GM23338 (cell line): ENCODE measurements around the gene PHYHIPL. TPM values are rescaled to one million over a fixed set of nuclear protein-coding genes. Genes with fewer than 3 reads are reported as not detected.

Experiments
- ATAC-seq: fragments of 200-7000 bp; cut with Tn5 transposase; 3 replicates; pipeline ENCODE4 v1.9.1; 2020
- DNase-seq: peaks from one replicate; pipeline ENCODE4 v3.0.0-alpha.2; 2015; ENCODE audit warnings: low spot score
- H2AFZ ChIP-seq: fragments of 200-600 bp; sonication (generic); 2 replicates; pipeline ENCODE4 v1.8.0; 2016; ENCODE audit warnings: antibody characterized with exemption, mild to moderate bottlenecking, moderate library complexity
- H3F3A ChIP-seq: fragments of 200-600 bp; sonication (generic); replicated peaks from 2 replicates; pipeline ENCODE4 v1.8.0; 2017; ENCODE audit warnings: antibody characterized with exemption, mixed run types, low read depth
- H3K27ac ChIP-seq: fragments of 200-600 bp; sonication (generic); 2 replicates; pipeline ENCODE4 v1.6.1; 2016; ENCODE audit warnings: low read depth
- H3K27me3 ChIP-seq: fragments of 200-600 bp; sonication (generic); 2 replicates; pipeline ENCODE4 v1.8.0; 2016; ENCODE audit warnings: mild to moderate bottlenecking, mixed run types, moderate library complexity; ENCODE audit not compliant: insufficient read depth
- H3K36me3 ChIP-seq: fragments of 200-600 bp; sonication (generic); 2 replicates; pipeline ENCODE4 v1.8.0; 2016; ENCODE audit warnings: mild to moderate bottlenecking; ENCODE audit not compliant: insufficient read depth
- H3K4me1 ChIP-seq: fragments of 200-600 bp; sonication (generic); 2 replicates; pipeline ENCODE4 v1.8.0; 2016; ENCODE audit warnings: mild to moderate bottlenecking, moderate library complexity; ENCODE audit not compliant: insufficient read depth
- H3K4me2 ChIP-seq: fragments of 200-600 bp; sonication (generic); 2 replicates; pipeline ENCODE4 v1.7.1; 2017; ENCODE audit warnings: mixed run types
- H3K4me3 ChIP-seq: fragments of 200-600 bp; sonication (generic); 2 replicates; pipeline ENCODE4 v1.6.1; 2016; ENCODE audit warnings: mixed run types
- H3K79me2 ChIP-seq: fragments of 200-600 bp; sonication (generic); replicated peaks from 2 replicates; pipeline ENCODE4 v1.8.0; 2017; ENCODE audit warnings: mild to moderate bottlenecking; ENCODE audit not compliant: insufficient read depth
- H3K9me2 ChIP-seq: fragments of 200-600 bp; sonication (generic); 2 replicates; pipeline ENCODE4 v1.8.0; 2017; ENCODE audit not compliant: insufficient read depth
- H4K20me1 ChIP-seq: fragments of 200-600 bp; sonication (generic); replicated peaks from 2 replicates; pipeline ENCODE4 v1.8.0; 2017; ENCODE audit warnings: mild to moderate bottlenecking; ENCODE audit not compliant: insufficient read depth
- H3K27ac Mint-ChIP-seq: 2 replicates; pipeline ENCODE4 v1.8.0; 2020; ENCODE audit warnings: inconsistent platforms, mild to moderate bottlenecking, moderate library complexity, mixed read lengths
- H3K27me3 Mint-ChIP-seq: 3 replicates; pipeline ENCODE4 v1.8.0; 2022; ENCODE audit warnings: low read depth, mild to moderate bottlenecking, moderate library complexity, mixed read lengths, inconsistent platforms; ENCODE audit not compliant: insufficient read depth, poor library complexity
- H3K36me3 Mint-ChIP-seq: 3 replicates; pipeline ENCODE4 v1.8.0; 2021; ENCODE audit warnings: low read depth, mild to moderate bottlenecking, inconsistent platforms, moderate library complexity, mixed read lengths
- H3K4me1 Mint-ChIP-seq: 3 replicates; pipeline ENCODE4 v1.8.0; 2020; ENCODE audit warnings: mild to moderate bottlenecking, inconsistent platforms, mixed read lengths
- H3K4me3 Mint-ChIP-seq: 3 replicates; pipeline ENCODE4 v1.8.0; 2021; ENCODE audit warnings: moderate library complexity, mild to moderate bottlenecking, inconsistent platforms, mixed read lengths
- H3K9me3 Mint-ChIP-seq: 3 replicates; pipeline ENCODE4 v1.8.0; 2020; ENCODE audit warnings: moderate library complexity, mild to moderate bottlenecking, inconsistent platforms, mixed read lengths
- CREB1 ChIP-seq: fragments of 250-450 bp; sonication (Bioruptor Pico); IDR thresholded peaks from 2 replicates; pipeline ENCODE4 v1.5.0; 2020; ENCODE audit warnings: low read depth, mild to moderate bottlenecking, moderate library complexity
- CTCF ChIP-seq, 2 experiments: fragments of 200-600 bp in 1 of 2; sonication (generic) in 1 of 2; conservative IDR thresholded peaks; 2 replicates each; pipeline versions ENCODE4 v1.5.1 to v1.6.1; 2016 to 2017; ENCODE audit warnings: antibody characterized with exemption in 2 of 2, low read depth in 2 of 2, mild to moderate bottlenecking in 2 of 2, moderate library complexity in 1 of 2
- EZH2 ChIP-seq: fragments of 200-600 bp; sonication (generic); IDR thresholded peaks from one replicate; pipeline ENCODE4 v1.8.0; 2017; ENCODE audit warnings: antibody characterized with exemption, mild to moderate bottlenecking, low read depth; ENCODE audit not compliant: unreplicated experiment
- EZH2phosphoT487 ChIP-seq: fragments of 200-600 bp; sonication (generic); IDR thresholded peaks from one replicate; pipeline ENCODE4 v1.8.1; 2018; ENCODE audit warnings: antibody characterized with exemption; ENCODE audit not compliant: unreplicated experiment
- JUNB ChIP-seq: IDR thresholded peaks from one replicate; pipeline ENCODE4 v1.6.1; 2016; ENCODE audit warnings: antibody characterized with exemption; ENCODE audit not compliant: unreplicated experiment
- NANOG ChIP-seq: IDR thresholded peaks from 2 replicates; pipeline ENCODE4 v1.6.1; 2016; ENCODE audit warnings: antibody characterized with exemption, borderline replicate concordance
- POLR2AphosphoS5 ChIP-seq: IDR thresholded peaks from 2 replicates; pipeline ENCODE4 v1.6.1; 2016; ENCODE audit warnings: antibody characterized with exemption, low read depth
- REST ChIP-seq: IDR thresholded peaks from one replicate; pipeline ENCODE4 v1.6.1; 2018; ENCODE audit warnings: antibody characterized with exemption; ENCODE audit not compliant: unreplicated experiment
- ZNF114 ChIP-seq: fragments of 250-450 bp; sonication (Bioruptor Pico); IDR thresholded peaks from 2 replicates; pipeline ENCODE4 v1.5.0; 2020; ENCODE audit warnings: mild to moderate bottlenecking, moderate library complexity
- ZNF331 ChIP-seq: fragments of 250-450 bp; sonication (Bioruptor Pico); IDR thresholded peaks from 2 replicates; pipeline ENCODE4 v1.5.0; 2020; ENCODE audit warnings: low read depth, mild to moderate bottlenecking, moderate library complexity
- polyA plus RNA-seq: library from polyadenylated mRNA; unstranded; fragments of >200 nt; fragmentation: Nextera tagmentation; extraction: Ambion mirVana; gene quantifications from 2 replicates; pipeline ENCODE4 v1.2.1, GENCODE V29; 2016
- total RNA-seq: library from RNA; depleted of rRNA; stranded (reverse); fragments of >200 nt; shearing (Covaris generic); gene quantifications from 2 replicates; pipeline ENCODE4 v1.2.3, GENCODE V29; 2014
- TF ChIP-seq, protein P1 (sequence below): fragments of 250-450 bp; sonication (Bioruptor Pico); IDR thresholded peaks from 2 replicates; pipeline ENCODE4 v1.5.0; 2020; ENCODE audit warnings: mild to moderate bottlenecking, moderate library complexity

Gene PHYHIPL
- total and polyA plus RNA-seq, 2 experiments from 2014 or later = 0.24 to 0.27 TPM

DNA sequence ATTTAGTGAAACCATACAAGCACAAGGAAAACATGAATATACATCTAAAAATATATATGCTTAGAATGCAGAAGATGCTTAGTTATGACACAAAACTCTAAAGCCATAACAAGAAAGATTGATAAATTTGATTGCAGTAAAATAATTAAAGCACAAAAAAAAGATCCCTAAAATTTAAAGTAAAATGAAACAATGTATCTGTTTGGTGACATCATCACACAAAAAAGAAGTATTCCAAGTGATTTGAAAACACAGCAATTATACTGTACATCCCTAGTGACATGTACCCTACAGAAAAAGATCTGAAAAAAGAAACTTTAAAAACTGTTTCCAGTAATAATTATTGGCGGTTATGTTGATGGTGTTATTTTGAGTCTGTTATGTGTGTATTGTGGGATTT is 37.7 kb downstream of the PHYHIPL start:
- no peak overlapping the region for H3K4me3 Mint-ChIP-seq
- no peaks in the 10 kb centered on the region for H4K20me1 ChIP-seq
- no peak overlapping the region for H3K4me3 ChIP-seq
- no peaks in the 10 kb centered on the region for H3K27me3 Mint-ChIP-seq
- TF ChIP-seq CREB1 (CRISPR knock-in tag) (no peak), EZH2phosphoT487 (no peak), CTCF (conservative IDR thresholded peaks at IDR 0.05; ENCODE audit: low read depth in 2 of 2) (no peak), NANOG (no peak), ZNF114 (CRISPR knock-in tag) (no peak), EZH2 (no peak), ZNF331 (no peak), POLR2AphosphoS5 (no peak), REST (no peak)
- ATAC-seq (no peak), DNase-seq (no peak)
- H3K4me2 ChIP-seq = no peak overlapping the region
- H3K27me3 ChIP-seq = no peaks in the 10 kb centered on the region
- no peaks in the 10 kb centered on the region for H3K9me2 ChIP-seq
- 0 out of 3 replicates have a peak, but pooled peaks cover 7% of the 10 kb centered on the region for H3K9me3 Mint-ChIP-seq
- H3K36me3 Mint-ChIP-seq = peaks cover 2% of the 10 kb centered on the region; the same call in 1 of the 3 replicates
- H3F3A ChIP-seq = no peaks in the 10 kb centered on the region
- H3K36me3 ChIP-seq = no peaks in the 10 kb centered on the region
- no peak overlapping the region for H2AFZ ChIP-seq
- H3K27ac Mint-ChIP-seq = no peak overlapping the region
- no peak overlapping the region for H3K27ac ChIP-seq
- no peaks in the 10 kb centered on the region for H3K4me1 Mint-ChIP-seq
- H3K79me2 ChIP-seq = no peaks in the 10 kb centered on the region
- H3K4me1 ChIP-seq = no peaks in the 10 kb centered on the region

GRCh38 chr10:59216178-59216869 is 39.9 kb downstream of the PHYHIPL start:
- no peaks in the 10 kb centered on the region for H3K36me3 ChIP-seq
- H3F3A ChIP-seq = no peaks in the 10 kb centered on the region
- Mint-ChIP-seq H3K27ac (no peak overlapping the region), H3K27me3 (no peaks in the 10 kb centered on the region), H3K4me3 (no peak overlapping the region), H3K36me3 (no peaks in the 10 kb centered on the region), H3K9me3 (no peaks in the 10 kb centered on the region), H3K4me1 (peaks cover 11% of the 10 kb centered on the region)
- peaks cover 13% of the 10 kb centered on the region; the same call in 1 of the 2 replicates for H3K4me1 ChIP-seq
- no peak overlapping the region for H3K27ac ChIP-seq
- H3K4me2 ChIP-seq = no peak overlapping the region
- no peak for ATAC-seq
- DNase-seq = no peak
- no peaks in the 10 kb centered on the region for H4K20me1 ChIP-seq
- no peak overlapping the region for H2AFZ ChIP-seq
- H3K79me2 ChIP-seq = no peaks in the 10 kb centered on the region
- no peak overlapping the region for H3K4me3 ChIP-seq
- H3K27me3 ChIP-seq = no peaks in the 10 kb centered on the region
- H3K9me2 ChIP-seq = no peaks in the 10 kb centered on the region
- TF ChIP-seq ZNF331 (no peak), JUNB (no peak)
- TF ChIP-seq, protein P1, sequence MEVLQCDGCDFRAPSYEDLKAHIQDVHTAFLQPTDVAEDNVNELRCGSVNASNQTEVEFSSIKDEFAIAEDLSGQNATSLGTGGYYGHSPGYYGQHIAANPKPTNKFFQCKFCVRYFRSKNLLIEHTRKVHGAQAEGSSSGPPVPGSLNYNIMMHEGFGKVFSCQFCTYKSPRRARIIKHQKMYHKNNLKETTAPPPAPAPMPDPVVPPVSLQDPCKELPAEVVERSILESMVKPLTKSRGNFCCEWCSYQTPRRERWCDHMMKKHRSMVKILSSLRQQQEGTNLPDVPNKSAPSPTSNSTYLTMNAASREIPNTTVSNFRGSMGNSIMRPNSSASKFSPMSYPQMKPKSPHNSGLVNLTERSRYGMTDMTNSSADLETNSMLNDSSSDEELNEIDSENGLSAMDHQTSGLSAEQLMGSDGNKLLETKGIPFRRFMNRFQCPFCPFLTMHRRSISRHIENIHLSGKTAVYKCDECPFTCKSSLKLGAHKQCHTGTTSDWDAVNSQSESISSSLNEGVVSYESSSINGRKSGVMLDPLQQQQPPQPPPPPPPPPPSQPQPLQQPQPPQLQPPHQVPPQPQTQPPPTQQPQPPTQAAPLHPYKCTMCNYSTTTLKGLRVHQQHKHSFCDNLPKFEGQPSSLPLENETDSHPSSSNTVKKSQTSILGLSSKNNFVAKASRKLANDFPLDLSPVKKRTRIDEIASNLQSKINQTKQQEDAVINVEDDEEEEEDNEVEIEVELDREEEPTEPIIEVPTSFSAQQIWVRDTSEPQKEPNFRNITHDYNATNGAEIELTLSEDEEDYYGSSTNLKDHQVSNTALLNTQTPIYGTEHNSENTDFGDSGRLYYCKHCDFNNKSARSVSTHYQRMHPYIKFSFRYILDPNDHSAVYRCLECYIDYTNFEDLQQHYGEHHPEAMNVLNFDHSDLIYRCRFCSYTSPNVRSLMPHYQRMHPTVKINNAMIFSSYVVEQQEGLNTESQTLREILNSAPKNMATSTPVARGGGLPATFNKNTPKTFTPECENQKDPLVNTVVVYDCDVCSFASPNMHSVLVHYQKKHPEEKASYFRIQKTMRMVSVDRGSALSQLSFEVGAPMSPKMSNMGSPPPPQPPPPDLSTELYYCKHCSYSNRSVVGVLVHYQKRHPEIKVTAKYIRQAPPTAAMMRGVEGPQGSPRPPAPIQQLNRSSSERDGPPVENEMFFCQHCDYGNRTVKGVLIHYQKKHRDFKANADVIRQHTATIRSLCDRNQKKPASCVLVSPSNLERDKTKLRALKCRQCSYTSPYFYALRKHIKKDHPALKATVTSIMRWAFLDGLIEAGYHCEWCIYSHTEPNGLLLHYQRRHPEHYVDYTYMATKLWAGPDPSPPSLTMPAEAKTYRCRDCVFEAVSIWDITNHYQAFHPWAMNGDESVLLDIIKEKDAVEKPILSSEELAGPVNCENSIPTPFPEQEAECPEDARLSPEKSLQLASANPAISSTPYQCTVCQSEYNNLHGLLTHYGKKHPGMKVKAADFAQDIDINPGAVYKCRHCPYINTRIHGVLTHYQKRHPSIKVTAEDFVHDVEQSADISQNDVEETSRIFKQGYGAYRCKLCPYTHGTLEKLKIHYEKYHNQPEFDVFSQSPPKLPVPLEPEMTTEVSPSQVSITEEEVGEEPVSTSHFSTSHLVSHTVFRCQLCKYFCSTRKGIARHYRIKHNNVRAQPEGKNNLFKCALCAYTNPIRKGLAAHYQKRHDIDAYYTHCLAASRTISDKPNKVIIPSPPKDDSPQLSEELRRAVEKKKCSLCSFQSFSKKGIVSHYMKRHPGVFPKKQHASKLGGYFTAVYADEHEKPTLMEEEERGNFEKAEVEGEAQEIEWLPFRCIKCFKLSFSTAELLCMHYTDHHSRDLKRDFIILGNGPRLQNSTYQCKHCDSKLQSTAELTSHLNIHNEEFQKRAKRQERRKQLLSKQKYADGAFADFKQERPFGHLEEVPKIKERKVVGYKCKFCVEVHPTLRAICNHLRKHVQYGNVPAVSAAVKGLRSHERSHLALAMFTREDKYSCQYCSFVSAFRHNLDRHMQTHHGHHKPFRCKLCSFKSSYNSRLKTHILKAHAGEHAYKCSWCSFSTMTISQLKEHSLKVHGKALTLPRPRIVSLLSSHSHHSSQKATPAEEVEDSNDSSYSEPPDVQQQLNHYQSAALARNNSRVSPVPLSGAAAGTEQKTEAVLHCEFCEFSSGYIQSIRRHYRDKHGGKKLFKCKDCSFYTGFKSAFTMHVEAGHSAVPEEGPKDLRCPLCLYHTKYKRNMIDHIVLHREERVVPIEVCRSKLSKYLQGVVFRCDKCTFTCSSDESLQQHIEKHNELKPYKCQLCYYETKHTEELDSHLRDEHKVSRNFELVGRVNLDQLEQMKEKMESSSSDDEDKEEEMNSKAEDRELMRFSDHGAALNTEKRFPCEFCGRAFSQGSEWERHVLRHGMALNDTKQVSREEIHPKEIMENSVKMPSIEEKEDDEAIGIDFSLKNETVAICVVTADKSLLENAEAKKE (CRISPR knock-in tag) = no peak
